PC-9 (cell line): Measurements from ENCODE around the gene GJC2. TPM values are rescaled to one million over a fixed set of nuclear protein-coding genes. Genes with fewer than 3 reads are reported as not detected.
"Not testable (repeated sequence)": the region's sequence is repeated elsewhere in the genome, so short reads cannot be mapped to it uniquely, and the experiment has no call there.

ENCODE experiments used
- BruUV-seq: library from RNA; stranded (reverse); fragments of 400-500 nt; replicated peaks from 2 replicates; lab custom pipeline; 2021; lab: Mats Ljungman, UMichigan
- CTCF ChIA-PET: fragments of 300-600 bp; sonication (Branson Sonifier 250); formaldehyde crosslinking; loops from one replicate; lab custom pipeline; 2022; ENCODE audit warnings: antibody characterized with exemption; lab: Charles Lee
- POLR2A ChIA-PET: fragments of 300-600 bp; sonication (Branson Sonifier 250); formaldehyde crosslinking; loops from one replicate; lab custom pipeline; 2022; ENCODE audit warnings: antibody characterized with exemption; ENCODE audit not compliant: unreplicated experiment; lab: Charles Lee
- DNase-seq, 2 experiments: peaks; one replicate each; pipeline versions ENCODE4 v3.0.0 to v3.0.0-alpha.2; 2015 to 2022; ENCODE audit warnings: mixed read lengths in 1 of 2
- H2AFZ ChIP-seq: fragments of 200-600 bp; sonication (generic); 2 replicates; pipeline ENCODE4 v1.8.1; 2017; ENCODE audit warnings: antibody characterized with exemption
- H3F3A ChIP-seq: fragments of 200-600 bp; sonication (generic); 2 replicates; pipeline ENCODE4 v1.8.1; 2017; ENCODE audit warnings: antibody characterized with exemption, mild to moderate bottlenecking, low read depth; ENCODE audit not compliant: insufficient read depth
- H3K27ac ChIP-seq: fragments of 200-600 bp; sonication (generic); 2 replicates; pipeline ENCODE4 v1.6.1; 2016; ENCODE audit warnings: mixed run types
- H3K27me3 ChIP-seq: fragments of 200-600 bp; sonication (generic); 2 replicates; pipeline ENCODE4 v1.6.1; 2016; ENCODE audit warnings: low read depth, mixed run types; ENCODE audit not compliant: insufficient read depth
- H3K36me3 ChIP-seq: fragments of 200-600 bp; sonication (generic); 2 replicates; pipeline ENCODE4 v1.6.1; 2016; ENCODE audit warnings: low read depth, mixed run types
- H3K4me1 ChIP-seq: fragments of 200-600 bp; sonication (generic); replicated peaks from 2 replicates; pipeline ENCODE4 v1.6.1; 2016; ENCODE audit warnings: mixed run types; ENCODE audit not compliant: insufficient read depth
- H3K4me2 ChIP-seq: fragments of 200-600 bp; sonication (generic); 2 replicates; pipeline ENCODE4 v1.6.1; 2017; ENCODE audit warnings: mixed run types
- H3K4me3 ChIP-seq: fragments of 200-600 bp; sonication (generic); 2 replicates; pipeline ENCODE4 v1.6.1; 2016; ENCODE audit warnings: mixed run types
- H3K79me2 ChIP-seq: fragments of 200-600 bp; sonication (generic); 2 replicates; pipeline ENCODE4 v1.6.1; 2017; ENCODE audit warnings: low read depth, mixed run types
- H3K9me2 ChIP-seq: fragments of 200-600 bp; sonication (generic); 2 replicates; pipeline ENCODE4 v1.8.1; 2017; ENCODE audit warnings: mild to moderate bottlenecking; ENCODE audit not compliant: insufficient read depth
- H3K9me3 ChIP-seq: fragments of 200-600 bp; sonication (generic); 2 replicates; pipeline ENCODE4 v1.8.1; 2016; ENCODE audit warnings: low read depth; ENCODE audit not compliant: insufficient read depth
- H4K20me1 ChIP-seq: fragments of 200-600 bp; sonication (generic); 2 replicates; pipeline ENCODE4 v1.8.1; 2017; ENCODE audit not compliant: insufficient read depth
- EZH2 ChIP-seq: fragments of 200-600 bp; sonication (generic); IDR thresholded peaks from 2 replicates; pipeline ENCODE4 v1.8.0; 2017; ENCODE audit warnings: antibody characterized with exemption, low read depth
- intact Hi-C: fragments of 100-400 bp; cut with micrococcal nuclease; formaldehyde crosslinking; loops from one replicate; pipeline ENCODE4 v1.10.0; 2022; ENCODE audit not compliant: unreplicated experiment
- total RNA-seq: library from RNA; stranded (reverse); gene quantifications from 2 replicates; pipeline ENCODE4 v1.2.3, GENCODE V29; 2021
- TF ChIP-seq, protein P1 (sequence below): fragments of 200-600 bp; sonication (generic); conservative IDR thresholded peaks from 2 replicates; pipeline ENCODE4 v1.6.1; 2017; ENCODE audit warnings: mixed run types, antibody characterized with exemption, mild to moderate bottlenecking, moderate library complexity

GJC2 gene
- total RNA-seq, 1 experiment from 2014 or later, result 2.1 TPM

DNA sequence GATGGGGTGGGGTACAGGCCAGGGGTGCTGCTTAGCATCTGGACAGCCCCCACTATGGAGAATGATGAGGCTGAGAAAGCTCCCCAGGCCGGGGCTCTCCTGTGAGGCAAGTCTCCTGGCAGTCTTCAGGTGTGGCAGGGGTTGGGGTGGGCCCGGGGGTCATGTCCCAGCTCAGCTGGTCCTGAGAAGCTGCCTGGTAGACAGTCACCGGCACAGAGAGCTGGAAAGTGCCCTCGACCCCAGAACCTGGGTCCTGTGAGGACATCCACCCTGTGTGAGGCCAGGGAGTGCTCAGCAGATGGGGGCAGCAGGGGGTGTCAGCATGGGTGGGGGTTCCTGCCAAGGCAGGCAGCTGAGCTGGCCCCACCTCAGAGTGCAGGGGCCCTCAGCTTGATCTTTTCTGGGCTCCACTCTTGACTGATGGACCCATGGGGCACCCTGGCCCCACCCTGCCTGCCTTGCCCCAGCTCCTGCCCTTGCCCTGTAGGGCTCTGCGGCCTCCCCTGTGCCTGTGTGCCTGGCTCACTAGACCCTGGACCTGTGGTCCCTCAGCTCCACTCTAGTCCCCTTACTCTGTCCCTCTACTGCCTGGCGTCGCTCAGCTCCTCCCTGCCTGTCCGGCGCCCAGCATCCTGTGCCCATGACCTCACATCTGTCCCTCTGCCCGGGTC lies 21.6 kb downstream of the GJC2 start:
- TF ChIP-seq EZH2, result no peak
- TF ChIP-seq, protein P1, sequence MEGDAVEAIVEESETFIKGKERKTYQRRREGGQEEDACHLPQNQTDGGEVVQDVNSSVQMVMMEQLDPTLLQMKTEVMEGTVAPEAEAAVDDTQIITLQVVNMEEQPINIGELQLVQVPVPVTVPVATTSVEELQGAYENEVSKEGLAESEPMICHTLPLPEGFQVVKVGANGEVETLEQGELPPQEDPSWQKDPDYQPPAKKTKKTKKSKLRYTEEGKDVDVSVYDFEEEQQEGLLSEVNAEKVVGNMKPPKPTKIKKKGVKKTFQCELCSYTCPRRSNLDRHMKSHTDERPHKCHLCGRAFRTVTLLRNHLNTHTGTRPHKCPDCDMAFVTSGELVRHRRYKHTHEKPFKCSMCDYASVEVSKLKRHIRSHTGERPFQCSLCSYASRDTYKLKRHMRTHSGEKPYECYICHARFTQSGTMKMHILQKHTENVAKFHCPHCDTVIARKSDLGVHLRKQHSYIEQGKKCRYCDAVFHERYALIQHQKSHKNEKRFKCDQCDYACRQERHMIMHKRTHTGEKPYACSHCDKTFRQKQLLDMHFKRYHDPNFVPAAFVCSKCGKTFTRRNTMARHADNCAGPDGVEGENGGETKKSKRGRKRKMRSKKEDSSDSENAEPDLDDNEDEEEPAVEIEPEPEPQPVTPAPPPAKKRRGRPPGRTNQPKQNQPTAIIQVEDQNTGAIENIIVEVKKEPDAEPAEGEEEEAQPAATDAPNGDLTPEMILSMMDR, result no peak
- H3F3A ChIP-seq, result peaks cover 18% of the 10 kb centered on the region
- no peak overlapping the region for H3K4me3 ChIP-seq
- ChIA-PET POLR2A (no interaction called here), CTCF (no interaction called here)
- H3K27me3 ChIP-seq, result no peaks in the 10 kb centered on the region
- H3K27ac ChIP-seq, result no peak overlapping the region
- DNase-seq, result no peak
- no peaks in the 10 kb centered on the region for H3K9me2 ChIP-seq
- no peak overlapping the region for H3K4me2 ChIP-seq
- peaks cover 6% of the 10 kb centered on the region for H3K4me1 ChIP-seq
- intact Hi-C loops, result no loop called here
- no peaks in the 10 kb centered on the region for H3K36me3 ChIP-seq
- no TSS peak for BruUV-seq
- H4K20me1 ChIP-seq, result no peaks in the 10 kb centered on the region
- H2AFZ ChIP-seq, result no peak overlapping the region
- 0 out of 2 replicates have a peak, but pooled peaks cover 21% of the 10 kb centered on the region for H3K79me2 ChIP-seq
- H3K9me3 ChIP-seq, result no peaks in the 10 kb centered on the region

DNA sequence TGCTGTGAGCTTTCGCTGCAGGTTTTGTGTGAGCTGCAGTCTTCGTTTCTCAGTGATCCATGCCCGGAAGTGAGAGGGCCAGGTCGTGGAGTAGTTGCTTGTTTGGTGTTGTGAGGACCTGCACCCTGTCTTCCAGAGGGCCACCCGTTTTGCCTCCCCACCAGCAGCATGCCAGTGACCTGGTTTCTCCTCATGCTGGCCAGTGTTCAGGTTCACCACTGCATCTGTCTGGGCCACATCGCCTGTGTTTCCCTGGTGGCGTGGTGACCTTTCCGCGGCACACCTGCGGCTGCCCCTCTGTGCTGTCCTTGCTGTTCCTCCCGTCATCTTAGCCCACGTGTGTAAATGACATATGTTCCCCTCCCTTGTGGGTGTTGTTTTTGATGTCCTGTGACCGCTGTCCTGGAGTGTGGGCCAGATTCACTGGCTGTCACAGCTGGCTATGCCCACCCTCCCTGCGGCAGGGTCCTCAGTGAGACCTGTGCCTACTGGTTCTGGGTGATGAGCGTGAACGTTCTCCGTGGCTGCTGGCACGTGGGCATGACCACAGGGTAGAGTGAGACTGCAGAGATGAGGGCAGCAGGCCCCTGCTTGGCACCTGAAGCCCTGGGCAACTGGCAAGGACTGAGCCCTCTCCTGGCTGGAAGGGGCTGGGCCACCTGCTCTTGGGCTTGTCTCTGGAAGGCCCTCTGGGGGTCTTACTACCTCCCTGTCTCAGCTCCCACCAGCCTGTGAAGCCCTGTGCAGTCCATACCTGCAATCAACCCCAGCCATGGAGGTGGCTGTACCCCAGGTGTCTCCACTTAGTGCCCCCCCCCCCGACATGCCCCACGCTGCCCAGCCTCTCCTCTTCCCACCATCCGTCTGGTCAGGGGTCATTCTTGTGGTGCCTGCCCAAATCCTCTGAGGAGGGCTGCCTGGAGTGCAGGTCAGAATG lies 23.1 kb downstream of the GJC2 start:
- Histone ChIP-seq H3K4me1 (no peaks in the 10 kb centered on the region), H3F3A (peaks cover 11% of the 10 kb centered on the region), H3K27ac (no peak overlapping the region), H3K36me3 (no peaks in the 10 kb centered on the region), H2AFZ (no peak overlapping the region), H4K20me1 (no peaks in the 10 kb centered on the region), H3K27me3 (no peaks in the 10 kb centered on the region), H3K79me2 (0 out of 2 replicates have a peak, but pooled peaks cover 10% of the 10 kb centered on the region), H3K9me2 (no peaks in the 10 kb centered on the region), H3K4me2 (no peak overlapping the region), H3K4me3 (no peak overlapping the region), H3K9me3 (no peaks in the 10 kb centered on the region)
- no TSS peak for BruUV-seq
- ChIA-PET POLR2A (no interaction called here), CTCF (interaction anchor here (0.5 kb wide), 1 partner anchor 157 kb away, joined by 7 read pairs; no protein-coding TSS in a partner anchor)
- DNase-seq, result no peak
- TF ChIP-seq EZH2, result no peak
- TF ChIP-seq, protein P1, result no peak
- intact Hi-C loops, result no loop called here

GRCh38 chr1:228173528-228174481 lies 24.1 kb downstream of the GJC2 start:
- CTCF ChIA-PET, result interaction anchor here (0.6 kb wide), 1 partner anchor 805 kb away, joined by 6 read pairs; no protein-coding TSS in a partner anchor
- H3K36me3 ChIP-seq, H3K27me3 ChIP-seq, BruUV-seq, POLR2A ChIA-PET, H3K9me2 ChIP-seq, H3K4me1 ChIP-seq, H4K20me1 ChIP-seq, H3K9me3 ChIP-seq, H3K4me3 ChIP-seq, intact Hi-C loops, H3K4me2 ChIP-seq, DNase-seq, H3K79me2 ChIP-seq, H2AFZ ChIP-seq, H3K27ac ChIP-seq: not testable (repeated sequence)
- H3F3A ChIP-seq, result peaks cover 11% of the 10 kb centered on the region
